ENCODE results near the gene RHOBTB1. TPM values are rescaled to one million over a fixed set of nuclear protein-coding genes. Genes with fewer than 3 reads are reported as not detected.

The RHOBTB1 gene
- total RNA-seq, 2 donors from 2014 or later = 14.3 to 15.4 TPM

GRCh38 chr10:60890811-60891210 is 53.2 kb downstream of the RHOBTB1 start:
- intact Hi-C loops (cut with DNase I) = no loop called here

GRCh38 chr10:60883187-60883586 is 60.8 kb downstream of the RHOBTB1 start:
- intact Hi-C loops (cut with DNase I) = no loop called here
- no peak for DNase-seq (ENCODE audit: low spot score)

More at GRCh38 chr10:60890811-60891210, 53.2 kb downstream of the RHOBTB1 start:
- no peak for DNase-seq (ENCODE audit: low spot score)

DNA sequence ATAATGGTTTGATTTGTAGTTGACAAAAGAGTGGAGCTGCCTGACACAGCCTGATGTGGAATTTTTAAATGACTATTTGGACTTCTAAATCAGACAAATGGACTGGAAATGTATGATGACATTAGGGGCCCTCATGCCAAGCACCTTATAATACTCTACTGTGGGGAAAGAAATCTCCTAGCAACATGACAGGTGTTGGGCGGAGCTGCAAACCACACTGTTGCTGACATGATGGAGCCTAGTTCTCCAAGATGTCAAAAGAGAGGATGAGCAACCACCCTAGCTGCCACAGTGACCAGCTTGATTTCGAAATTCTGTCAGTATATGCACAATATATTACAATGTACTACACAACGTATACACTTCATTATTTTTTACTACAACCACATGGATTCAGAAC is 65.8 kb downstream of the RHOBTB1 start:
- intact Hi-C loops (cut with DNase I) = no loop called here

GRCh38 chr10:60877777-60878120 is 66.2 kb downstream of the RHOBTB1 start:
- no peak for DNase-seq (ENCODE audit: low spot score)
- intact Hi-C loops (cut with DNase I) = no loop called here

More for the DNA sequence above, 65.8 kb downstream of the RHOBTB1 start:
- DNase-seq (ENCODE audit: low spot score) = no peak

- DNase-seq (ENCODE audit: low spot score) = no peak
- intact Hi-C loops (cut with DNase I) = no loop called here
Measured at GRCh38 chr10:60877061-60877776, 66.8 kb downstream of the RHOBTB1 start.

DNA sequence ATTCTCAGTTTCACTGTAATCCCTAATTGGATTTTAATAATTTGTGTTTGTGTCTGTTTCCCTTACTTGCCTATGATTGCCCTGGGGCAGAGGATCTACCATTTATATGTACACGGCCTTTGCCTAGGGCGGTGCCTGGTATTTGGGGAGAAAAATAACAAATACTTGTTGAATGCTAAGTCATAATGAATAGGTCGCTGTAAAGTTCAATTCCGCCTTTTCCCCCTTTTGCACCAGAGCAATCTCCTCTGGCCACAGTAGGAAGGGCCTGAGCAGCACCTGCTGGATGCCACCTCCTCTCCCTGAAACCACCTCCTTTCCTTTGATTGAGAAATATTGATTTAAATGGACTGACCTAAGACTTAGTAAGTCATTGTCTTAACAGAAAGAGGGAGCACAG is 70.2 kb downstream of the RHOBTB1 start:
- DNase-seq (ENCODE audit: low spot score) = no peak
- intact Hi-C loops (cut with DNase I) = no loop called here

DNA sequence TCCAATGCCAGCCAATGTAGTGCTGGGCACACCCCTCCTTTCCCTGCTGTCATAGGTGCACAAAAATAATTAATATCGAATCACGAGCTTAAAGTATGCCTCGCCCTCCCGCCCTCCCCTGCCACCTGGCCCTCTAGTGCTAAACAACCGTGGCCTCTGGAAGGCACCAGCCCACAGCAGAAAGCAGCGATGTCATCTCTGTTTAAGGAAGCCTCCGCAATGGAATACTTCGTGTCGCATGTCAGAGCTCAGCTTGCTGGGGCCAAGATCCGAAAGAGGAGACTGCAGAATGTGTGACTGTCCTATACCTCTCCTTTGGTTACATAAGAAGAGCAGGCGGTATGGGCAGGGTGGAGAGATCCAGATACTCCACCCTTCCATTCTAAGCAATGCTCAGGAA is 71.5 kb downstream of the RHOBTB1 start:
- intact Hi-C loops (cut with DNase I) = no loop called here
- no peak for DNase-seq (ENCODE audit: low spot score)

DNA sequence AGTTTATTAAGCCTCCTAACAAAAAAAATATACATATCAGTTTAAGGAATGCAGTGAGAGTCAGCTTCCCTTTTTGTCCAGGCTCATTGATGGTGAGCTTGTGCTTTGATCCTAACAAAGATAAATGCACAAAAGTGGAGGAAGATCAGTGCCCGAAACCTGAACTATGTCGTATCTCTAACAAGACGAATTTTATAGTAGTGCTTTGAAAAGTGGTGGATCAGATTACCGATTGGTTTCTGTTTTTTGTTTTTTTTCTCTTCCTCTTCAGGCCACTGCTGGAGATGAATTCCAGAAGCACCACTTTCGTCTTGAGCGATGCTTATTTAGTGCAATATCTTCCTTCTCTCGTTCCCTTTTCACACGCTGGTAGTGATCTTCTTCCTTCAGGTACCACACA is 72.8 kb downstream of the RHOBTB1 start:
- intact Hi-C loops (cut with DNase I) = no loop called here
- DNase-seq (ENCODE audit: low spot score) = no peak

DNA sequence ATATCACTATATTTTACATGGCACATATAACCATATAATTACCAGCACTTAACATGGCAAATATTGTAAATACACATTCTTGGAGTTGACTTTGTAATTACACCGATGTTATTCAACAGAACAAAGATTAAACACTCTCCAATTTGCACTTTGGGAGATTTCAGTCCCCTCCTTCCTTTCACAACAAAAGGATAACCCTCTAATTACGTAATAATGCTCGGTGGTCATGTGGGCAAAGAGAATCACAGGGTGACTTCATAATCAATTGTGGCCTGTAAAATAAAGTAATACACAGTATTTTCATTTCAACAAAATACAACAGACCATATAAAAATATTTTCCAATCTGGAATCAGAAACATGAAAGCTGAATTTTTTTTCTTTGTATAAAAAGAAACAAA is 73.2 kb downstream of the RHOBTB1 start:
- intact Hi-C loops (cut with DNase I) = no loop called here
- no peak for DNase-seq (ENCODE audit: low spot score)

GRCh38 chr10:60870416-60870728 is 73.6 kb downstream of the RHOBTB1 start:
- DNase-seq (ENCODE audit: low spot score) = no peak
- intact Hi-C loops (cut with DNase I) = no loop called here

GRCh38 chr10:60869652-60870415 is 74.2 kb downstream of the RHOBTB1 start:
- no peak for DNase-seq (ENCODE audit: low spot score)
- intact Hi-C loops (cut with DNase I) = no loop called here

- intact Hi-C loops (cut with DNase I) = no loop called here
- DNase-seq (ENCODE audit: low spot score) = no peak
Measured at GRCh38 chr10:60868946-60869345, 75.0 kb downstream of the RHOBTB1 start.

DNA sequence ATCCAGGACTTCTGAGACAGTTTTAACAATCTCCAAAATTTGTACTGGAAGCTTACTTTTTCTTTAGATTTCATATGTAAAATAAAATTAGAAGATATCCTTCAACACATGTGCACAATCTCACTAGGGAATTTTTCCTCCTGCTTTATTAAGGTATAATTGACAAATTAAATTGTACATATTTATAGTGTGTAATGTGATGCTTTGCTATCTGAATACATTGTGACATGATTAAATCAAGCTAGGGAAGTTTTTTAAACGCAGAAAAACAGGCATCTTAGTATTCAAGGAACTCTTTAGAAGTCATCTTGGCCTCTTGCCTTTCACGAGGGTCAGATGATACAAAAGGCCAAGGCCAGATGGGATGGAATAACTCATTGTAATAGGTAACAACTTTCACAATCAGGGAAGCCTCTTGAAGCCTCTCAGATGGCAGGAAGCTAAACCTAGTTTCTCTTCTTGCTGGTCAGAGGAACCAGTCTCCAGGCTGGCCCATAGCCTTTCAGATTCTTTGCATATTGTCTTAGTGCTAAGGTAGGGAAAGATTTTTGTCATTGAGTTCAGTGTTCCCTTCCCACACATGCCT is 78.7 kb downstream of the RHOBTB1 start:
- intact Hi-C loops (cut with DNase I) = no loop called here
- no peak for DNase-seq (ENCODE audit: low spot score)

DNA sequence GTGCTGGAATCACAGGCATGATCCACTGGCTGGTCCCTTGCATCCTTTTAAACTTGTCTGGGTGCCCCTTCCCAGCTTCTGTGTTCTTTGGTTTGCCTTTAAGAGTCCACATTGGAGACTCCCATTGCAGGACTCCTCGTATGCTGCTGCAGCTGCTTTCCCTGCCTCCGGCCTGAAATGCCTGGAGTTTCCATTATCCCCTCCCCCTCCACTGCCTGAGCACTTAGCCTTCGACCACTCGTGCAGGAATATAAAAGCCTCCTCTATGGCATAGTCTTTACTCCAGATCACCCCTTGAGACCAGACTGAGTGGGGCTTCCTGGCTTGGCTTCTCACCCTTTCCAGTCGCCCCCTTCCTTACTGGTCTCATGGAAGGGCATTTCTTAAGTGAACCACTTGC is 80.2 kb downstream of the RHOBTB1 start:
- no peak for DNase-seq (ENCODE audit: low spot score)
- intact Hi-C loops (cut with DNase I) = no loop called here

DNA sequence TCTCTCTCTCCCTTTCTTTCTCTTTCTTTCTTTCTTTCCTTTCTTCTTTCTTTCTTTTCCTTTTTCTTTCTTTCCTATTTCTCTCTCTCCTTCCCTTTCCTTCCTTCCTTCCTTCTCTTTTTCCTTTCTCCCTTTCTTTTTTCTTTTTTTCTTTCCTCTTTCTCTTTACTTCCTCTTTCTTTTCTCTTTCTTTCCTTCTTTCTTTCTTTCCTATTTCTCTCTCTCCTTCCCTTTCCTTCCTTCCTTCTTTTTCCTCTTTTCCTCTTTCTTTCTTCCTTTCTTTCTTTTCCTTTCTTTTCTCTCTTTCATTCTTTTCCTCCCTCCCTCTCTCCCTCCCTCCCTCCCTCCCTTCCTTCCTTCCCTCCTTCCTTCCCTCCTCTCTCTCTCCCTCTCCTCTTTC is 81.5 kb downstream of the RHOBTB1 start:
- intact Hi-C loops (cut with DNase I) = no loop called here
- DNase-seq (ENCODE audit: low spot score) = no peak

GRCh38 chr10:60856405-60856804 is 87.6 kb downstream of the RHOBTB1 start:
- intact Hi-C loops (cut with DNase I) = no loop called here
- DNase-seq (ENCODE audit: low spot score) = no peak

DNA sequence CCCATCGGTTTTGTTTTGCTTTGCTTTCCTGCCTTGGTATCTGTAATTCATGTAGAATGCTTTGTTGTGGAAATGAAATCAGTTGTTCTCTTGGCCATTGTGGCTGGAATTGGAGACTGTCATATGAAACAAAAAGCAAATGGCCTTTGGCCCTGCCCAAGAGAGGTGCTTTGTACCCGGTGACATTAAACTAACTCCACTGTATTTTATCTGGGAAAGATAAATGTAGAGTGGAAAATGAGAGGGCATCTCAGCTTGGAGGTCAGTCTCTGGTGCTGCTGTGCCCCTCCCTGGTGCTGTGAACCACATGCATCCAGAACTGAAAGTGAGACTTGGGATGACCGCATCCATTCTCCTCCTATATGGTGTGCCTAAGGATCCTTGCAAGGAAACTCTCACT is 90.3 kb downstream of the RHOBTB1 start:
- DNase-seq (ENCODE audit: low spot score) = no peak
- intact Hi-C loops (cut with DNase I) = loop anchor here in 1 of 2 donors (2.0 kb wide), 1 partner anchor 53 kb away; no protein-coding TSS in a partner anchor

- no peak for DNase-seq (ENCODE audit: low spot score)
- intact Hi-C loops (cut with DNase I) = loop anchor here in 1 of 2 donors (2.0 kb wide), 1 partner anchor 54 kb away; no protein-coding TSS in a partner anchor
Measured at GRCh38 chr10:60853107-60853506, 90.9 kb downstream of the RHOBTB1 start.

GRCh38 chr10:60849740-60850139 is 94.2 kb downstream of the RHOBTB1 start:
- intact Hi-C loops (cut with DNase I) = no loop called here
- DNase-seq (ENCODE audit: low spot score) = no peak

DNA sequence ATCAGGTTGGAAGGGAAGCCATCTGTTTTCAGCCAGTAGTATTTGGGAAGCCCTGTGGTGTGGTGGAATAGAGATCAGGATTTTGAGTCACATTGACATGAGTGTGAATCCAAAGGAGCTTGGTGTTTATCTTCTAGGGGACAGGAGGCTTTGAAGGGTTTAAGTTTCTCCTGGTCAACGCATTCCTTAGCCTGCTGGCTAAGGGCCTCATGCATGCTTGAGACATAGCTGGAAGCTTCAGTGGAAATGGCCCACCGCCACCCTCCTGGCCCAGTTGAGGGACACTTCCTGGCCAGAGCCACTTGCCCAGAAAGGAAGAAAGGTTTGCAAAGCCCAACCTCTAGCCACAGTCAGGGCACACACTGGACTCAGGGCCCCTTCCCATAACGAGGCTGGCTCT is 94.8 kb downstream of the RHOBTB1 start:
- intact Hi-C loops (cut with DNase I) = no loop called here
- no peak for DNase-seq (ENCODE audit: low spot score)

DNA sequence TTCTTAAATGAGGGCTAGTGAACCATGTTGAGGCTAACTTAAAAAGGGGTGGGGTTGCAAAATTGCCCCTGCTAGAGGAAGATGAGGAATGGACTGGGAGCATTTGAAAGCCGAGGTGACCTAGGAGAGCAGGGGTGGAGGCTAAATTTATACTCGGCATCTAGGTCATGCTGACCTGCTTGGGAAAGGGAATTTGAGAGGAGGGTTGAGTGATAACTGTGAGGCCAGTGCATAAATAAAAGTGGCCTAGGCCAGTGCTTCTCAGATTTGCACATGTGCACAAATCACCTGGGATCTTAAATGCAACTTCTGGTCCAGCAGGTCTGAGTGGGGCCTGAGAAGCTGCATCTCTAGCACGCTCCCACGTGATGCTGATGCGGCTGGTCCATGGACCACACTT is 95.3 kb downstream of the RHOBTB1 start:
- intact Hi-C loops (cut with DNase I) = no loop called here
- DNase-seq (ENCODE audit: low spot score) = no peak
